ENCODE data around the gene RBM23.
"Not testable (repeated sequence)": the region's sequence is repeated elsewhere in the genome, so short reads cannot be mapped to it uniquely, and the experiment has no call there.

- TF ChIP-seq, protein P1, sequence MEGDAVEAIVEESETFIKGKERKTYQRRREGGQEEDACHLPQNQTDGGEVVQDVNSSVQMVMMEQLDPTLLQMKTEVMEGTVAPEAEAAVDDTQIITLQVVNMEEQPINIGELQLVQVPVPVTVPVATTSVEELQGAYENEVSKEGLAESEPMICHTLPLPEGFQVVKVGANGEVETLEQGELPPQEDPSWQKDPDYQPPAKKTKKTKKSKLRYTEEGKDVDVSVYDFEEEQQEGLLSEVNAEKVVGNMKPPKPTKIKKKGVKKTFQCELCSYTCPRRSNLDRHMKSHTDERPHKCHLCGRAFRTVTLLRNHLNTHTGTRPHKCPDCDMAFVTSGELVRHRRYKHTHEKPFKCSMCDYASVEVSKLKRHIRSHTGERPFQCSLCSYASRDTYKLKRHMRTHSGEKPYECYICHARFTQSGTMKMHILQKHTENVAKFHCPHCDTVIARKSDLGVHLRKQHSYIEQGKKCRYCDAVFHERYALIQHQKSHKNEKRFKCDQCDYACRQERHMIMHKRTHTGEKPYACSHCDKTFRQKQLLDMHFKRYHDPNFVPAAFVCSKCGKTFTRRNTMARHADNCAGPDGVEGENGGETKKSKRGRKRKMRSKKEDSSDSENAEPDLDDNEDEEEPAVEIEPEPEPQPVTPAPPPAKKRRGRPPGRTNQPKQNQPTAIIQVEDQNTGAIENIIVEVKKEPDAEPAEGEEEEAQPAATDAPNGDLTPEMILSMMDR (IDR thresholded peaks at IDR 0.05), result not testable (repeated sequence)
- not testable (repeated sequence) for TF ChIP-seq POLR2AphosphoS5 (IDR thresholded peaks at IDR 0.05)
Observed at GRCh38 chr14:22860377-22860776, 58.6 kb downstream of the RBM23 start.
